Activated naive CD4-positive, alpha-beta T cell treated with anti-CD3 and anti-CD28 coated beads for 36 hours (primary cell): Measurements from ENCODE around the gene ORM1. TPM values are rescaled to one million over a fixed set of nuclear protein-coding genes. Genes with fewer than 3 reads are reported as not detected.

Experiments used
- CTCF ChIA-PET: fragments of 350-600 bp; sonication (Branson Sonifier 250); formaldehyde crosslinking; loops from one replicate; lab custom pipeline; 2021; ENCODE audit warnings: antibody characterized with exemption; lab: Charles Lee
- DNase-seq: peaks from one replicate; pipeline ENCODE4 v3.0.0-alpha.2; 2020
- H3K27ac Mint-ChIP-seq: one replicate; pipeline ENCODE4 v1.8.0; 2021; ENCODE audit warnings: mild to moderate bottlenecking, mixed read lengths
- H3K27me3 Mint-ChIP-seq: one replicate; pipeline ENCODE4 v1.8.0; 2021; ENCODE audit warnings: low read depth, mixed read lengths
- H3K36me3 Mint-ChIP-seq: one replicate; pipeline ENCODE4 v1.8.0; 2021; ENCODE audit warnings: low read depth, mixed read lengths
- H3K4me1 Mint-ChIP-seq: one replicate; pipeline ENCODE4 v1.8.0; 2021; ENCODE audit warnings: low read depth, mixed read lengths
- H3K4me3 Mint-ChIP-seq: one replicate; pipeline ENCODE4 v1.8.0; 2021; ENCODE audit warnings: mild to moderate bottlenecking, moderate library complexity, mixed read lengths
- H3K9me3 Mint-ChIP-seq: one replicate; pipeline ENCODE4 v1.8.0; 2021; ENCODE audit warnings: mixed read lengths
- intact Hi-C: fragments of 100-400 bp; cut with micrococcal nuclease; formaldehyde crosslinking; loops from one replicate; pipeline ENCODE4 v1.15.1; 2023
- total RNA-seq, 2 experiments: library from RNA; stranded (reverse); gene quantifications; one replicate each; pipeline ENCODE4 v1.2.3, GENCODE V29; 2021

ORM1 gene
- total RNA-seq, 2 experiments from 2014 or later = not detected

GRCh38 chr9:114301798-114302565, 20.9 kb upstream of the ORM1 start:
- H3K27ac Mint-ChIP-seq = no peak overlapping the region
- H3K9me3 Mint-ChIP-seq = no peaks in the 10 kb centered on the region
- no peak for DNase-seq
- peaks cover 4% of the 10 kb centered on the region for H3K4me1 Mint-ChIP-seq
- no peaks in the 10 kb centered on the region for H3K27me3 Mint-ChIP-seq
- H3K36me3 Mint-ChIP-seq = no peaks in the 10 kb centered on the region
- CTCF ChIA-PET = interaction anchor here (0.6 kb wide), 1 partner anchor 219 kb away, joined by 3 read pairs; no protein-coding TSS in a partner anchor
- intact Hi-C loops = no loop called here
- no peak overlapping the region for H3K4me3 Mint-ChIP-seq

- CTCF ChIA-PET = no interaction called here
- no peaks in the 10 kb centered on the region for H3K27me3 Mint-ChIP-seq
- H3K4me3 Mint-ChIP-seq = no peak overlapping the region
- H3K27ac Mint-ChIP-seq = no peak overlapping the region
- no peaks in the 10 kb centered on the region for H3K9me3 Mint-ChIP-seq
- intact Hi-C loops = no loop called here
- no peak for DNase-seq
- peaks cover 4% of the 10 kb centered on the region for H3K4me1 Mint-ChIP-seq
- no peaks in the 10 kb centered on the region for H3K36me3 Mint-ChIP-seq
Observed at GRCh38 chr9:114302727-114303126, 20.2 kb upstream of the ORM1 start.

- H3K36me3 Mint-ChIP-seq = no peaks in the 10 kb centered on the region
- H3K27ac Mint-ChIP-seq = no peak overlapping the region
- intact Hi-C loops = no loop called here
- H3K27me3 Mint-ChIP-seq = no peaks in the 10 kb centered on the region
- H3K4me3 Mint-ChIP-seq = no peak overlapping the region
- no peaks in the 10 kb centered on the region for H3K9me3 Mint-ChIP-seq
- H3K4me1 Mint-ChIP-seq = peaks cover 4% of the 10 kb centered on the region
- CTCF ChIA-PET = interaction anchor here (1.7 kb wide), 1 partner anchor 13 kb away, joined by 9 read pairs; no protein-coding TSS in a partner anchor
- no peak for DNase-seq
Observed at GRCh38 chr9:114303571-114303970, 19.3 kb upstream of the ORM1 start.

GRCh38 chr9:114303977-114304376, 18.9 kb upstream of the ORM1 start:
- no peak for DNase-seq
- Mint-ChIP-seq H3K4me3 (no peak overlapping the region), H3K4me1 (peaks cover 4% of the 10 kb centered on the region), H3K27me3 (no peaks in the 10 kb centered on the region), H3K9me3 (no peaks in the 10 kb centered on the region), H3K36me3 (no peaks in the 10 kb centered on the region), H3K27ac (no peak overlapping the region)
- intact Hi-C loops = no loop called here
- CTCF ChIA-PET = interaction anchor here (1.7 kb wide), 1 partner anchor 13 kb away, joined by 9 read pairs; no protein-coding TSS in a partner anchor

- Mint-ChIP-seq H3K4me3 (no peak overlapping the region), H3K27me3 (no peaks in the 10 kb centered on the region), H3K9me3 (no peaks in the 10 kb centered on the region), H3K4me1 (peaks cover 4% of the 10 kb centered on the region), H3K27ac (no peak overlapping the region), H3K36me3 (no peaks in the 10 kb centered on the region)
- CTCF ChIA-PET = interaction anchor here (1.0 to 1.7 kb wide), 2 partner anchors 14 to 319 kb away, joined by 3 to 9 read pairs; no protein-coding TSS in a partner anchor
- intact Hi-C loops = loop anchor here (1.0 kb wide), 1 partner anchor 196 kb away; no protein-coding TSS in a partner anchor
- no peak for DNase-seq
Observed at GRCh38 chr9:114304416-114305188, 18.3 kb upstream of the ORM1 start.

- H3K36me3 Mint-ChIP-seq = no peaks in the 10 kb centered on the region
- H3K4me3 Mint-ChIP-seq = no peak overlapping the region
- DNase-seq = no peak
- H3K4me1 Mint-ChIP-seq = peaks cover 4% of the 10 kb centered on the region
- no peaks in the 10 kb centered on the region for H3K9me3 Mint-ChIP-seq
- CTCF ChIA-PET = no interaction called here
- no peak overlapping the region for H3K27ac Mint-ChIP-seq
- intact Hi-C loops = no loop called here
- no peaks in the 10 kb centered on the region for H3K27me3 Mint-ChIP-seq
Observed at GRCh38 chr9:114307899-114308267, 15.0 kb upstream of the ORM1 start.

GRCh38 chr9:114308361-114308950, 14.4 kb upstream of the ORM1 start:
- no peaks in the 10 kb centered on the region for H3K36me3 Mint-ChIP-seq
- H3K4me1 Mint-ChIP-seq = peaks cover 4% of the 10 kb centered on the region
- intact Hi-C loops = no loop called here
- H3K27ac Mint-ChIP-seq = no peak overlapping the region
- CTCF ChIA-PET = interaction anchor here (1.3 kb wide), 1 partner anchor 9 kb away, joined by 5 read pairs; no protein-coding TSS in a partner anchor
- H3K27me3 Mint-ChIP-seq = no peaks in the 10 kb centered on the region
- no peak overlapping the region for H3K4me3 Mint-ChIP-seq
- H3K9me3 Mint-ChIP-seq = no peaks in the 10 kb centered on the region
- no peak for DNase-seq

- H3K27ac Mint-ChIP-seq = no peak overlapping the region
- H3K9me3 Mint-ChIP-seq = no peaks in the 10 kb centered on the region
- no peak overlapping the region for H3K4me3 Mint-ChIP-seq
- no peaks in the 10 kb centered on the region for H3K27me3 Mint-ChIP-seq
- no peaks in the 10 kb centered on the region for H3K36me3 Mint-ChIP-seq
- no peak for DNase-seq
- intact Hi-C loops = no loop called here
- CTCF ChIA-PET = interaction anchor here (1.3 kb wide), 1 partner anchor 10 kb away, joined by 5 read pairs; no protein-coding TSS in a partner anchor
- H3K4me1 Mint-ChIP-seq = peaks cover 4% of the 10 kb centered on the region
Observed at GRCh38 chr9:114309096-114309495, 13.8 kb upstream of the ORM1 start.

GRCh38 chr9:114310471-114311450, 12.1 kb upstream of the ORM1 start:
- intact Hi-C loops = no loop called here
- CTCF ChIA-PET = interaction anchor here (0.6 to 0.7 kb wide), 2 partner anchors 29 to 461 kb away, joined by 3 read pairs; no protein-coding TSS in a partner anchor
- no peak overlapping the region for H3K4me3 Mint-ChIP-seq
- H3K9me3 Mint-ChIP-seq = no peaks in the 10 kb centered on the region
- no peak for DNase-seq
- H3K27ac Mint-ChIP-seq = no peak overlapping the region
- no peaks in the 10 kb centered on the region for H3K36me3 Mint-ChIP-seq
- H3K27me3 Mint-ChIP-seq = no peaks in the 10 kb centered on the region
- peaks cover under 1% of the 10 kb centered on the region for H3K4me1 Mint-ChIP-seq

GRCh38 chr9:114311571-114312512, 11.1 kb upstream of the ORM1 start:
- Mint-ChIP-seq H3K9me3 (no peaks in the 10 kb centered on the region), H3K27me3 (no peaks in the 10 kb centered on the region), H3K4me3 (no peak overlapping the region), H3K27ac (no peak overlapping the region), H3K4me1 (no peaks in the 10 kb centered on the region), H3K36me3 (no peaks in the 10 kb centered on the region)
- DNase-seq = no peak
- intact Hi-C loops = no loop called here
- CTCF ChIA-PET = interaction anchor here (0.5 kb wide), 1 partner anchor 479 kb away, joined by 3 read pairs; no protein-coding TSS in a partner anchor
